ENCODE results near the gene NDUFS7.
"Not testable (repeated sequence)": the region's sequence is repeated elsewhere in the genome, so short reads cannot be mapped to it uniquely, and the experiment has no call there.

NDUFS7 gene

GRCh38 chr19:1437609-1438008, 53.9 kb downstream of the NDUFS7 start:
- Histone ChIP-seq H3K4me3 (peak overlapping the region; percentile 87), H3K27ac (no peak overlapping the region)
- no peak for TF ChIP-seq CTCF (IDR thresholded peaks at IDR 0.05)
- DNase-seq (ENCODE audit: low spot score) = no peak

GRCh38 chr19:1438035-1438932, 54.6 kb downstream of the NDUFS7 start, which contains the start of gene RPS15:
Gene RPS15, plus strand, starts transcription at chr19:1438396. Its CDS starts 30 bp downstream, at chr19:1438426.
- Histone ChIP-seq H3K27ac (peak within 1 kb of the TSS; percentile 83 to 86), H3K4me3 (peak within 1 kb of the TSS; percentile 87)
- TF ChIP-seq CTCF (IDR thresholded peaks at IDR 0.05) = peak; percentile 90
- DNase-seq (ENCODE audit: low spot score) = peak; percentile 95

- no peak for DNase-seq (ENCODE audit: low spot score)
- TF ChIP-seq CTCF (IDR thresholded peaks at IDR 0.05) = no peak
- H3K4me3 ChIP-seq = peak overlapping the region; percentile 87
- peak overlapping the region; percentile 83 to 86 for H3K27ac ChIP-seq
Measured at GRCh38 chr19:1438933-1439354, 55.2 kb downstream of the NDUFS7 start.

- H3K27ac ChIP-seq = peak overlapping the region in 1 of 2 donors; percentile 83
- peak overlapping the region; percentile 87 for H3K4me3 ChIP-seq
- not testable (repeated sequence) for DNase-seq (ENCODE audit: low spot score)
Measured at GRCh38 chr19:1439525-1440417, 56.1 kb downstream of the NDUFS7 start.

GRCh38 chr19:1440418-1440801, 56.7 kb downstream of the NDUFS7 start:
- TF ChIP-seq CTCF (IDR thresholded peaks at IDR 0.05) = no peak

GRCh38 chr19:1441022-1441426, 57.3 kb downstream of the NDUFS7 start:
- Histone ChIP-seq H3K27ac (no peak overlapping the region), H3K4me3 (no peak overlapping the region)
- no peak for TF ChIP-seq CTCF (IDR thresholded peaks at IDR 0.05)
- DNase-seq (ENCODE audit: low spot score) = no peak

More at GRCh38 chr19:1440418-1440801, 56.7 kb downstream of the NDUFS7 start:
- no peak for DNase-seq (ENCODE audit: low spot score)
- Histone ChIP-seq H3K4me3 (peak overlapping the region; percentile 87), H3K27ac (no peak overlapping the region)

All from coronary artery (tissue), 2 donors.